ENCODE data around the gene RIPOR3. TPM values are rescaled to one million over a fixed set of nuclear protein-coding genes. Genes with fewer than 3 reads are reported as not detected.

The RIPOR3 gene
- total and polyA plus RNA-seq, 9 of the 15 experiments (the other 6 are each of a cell fraction or from before 2014, with no cell fraction given): 3.3 to 62.7 (median 21.4) TPM

DNA sequence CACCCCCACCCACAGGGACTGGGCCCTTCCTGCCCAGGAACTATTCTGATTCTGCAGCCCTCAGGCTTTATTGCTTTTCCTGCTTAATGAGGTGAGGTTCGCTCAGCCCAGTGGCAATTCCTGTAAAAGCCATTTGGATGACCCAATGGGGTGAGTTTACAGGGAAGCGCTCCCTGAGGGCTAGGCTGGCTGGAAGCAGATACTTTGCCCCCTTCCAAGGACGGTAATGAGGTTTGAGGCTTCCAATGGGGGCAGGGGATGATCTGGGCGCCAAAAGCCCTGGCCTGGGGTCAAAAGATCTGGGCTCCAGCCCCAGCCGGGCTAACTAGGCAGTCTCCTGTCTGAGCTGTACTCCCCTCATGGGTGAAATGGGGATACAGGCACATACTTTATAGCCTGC lies 41.8 kb downstream of the RIPOR3 start (continued):
- no peak for TF ChIP-seq ZNF76 (CRISPR knock-in tag; IDR thresholded peaks at IDR 0.05; ENCODE audit: borderline replicate concordance)
- no peak for TF ChIP-seq JUNB (CRISPR knock-in tag; conservative IDR thresholded peaks at IDR 0.05)
- TF ChIP-seq EP400 (IDR thresholded peaks at IDR 0.05): no peak
- no peak for TF ChIP-seq KLF1 (tag; IDR thresholded peaks at IDR 0.05)
- TF ChIP-seq THRAP3 (IDR thresholded peaks at IDR 0.05; ENCODE audit: borderline replicate concordance): no peak
- TF ChIP-seq, protein P1, sequence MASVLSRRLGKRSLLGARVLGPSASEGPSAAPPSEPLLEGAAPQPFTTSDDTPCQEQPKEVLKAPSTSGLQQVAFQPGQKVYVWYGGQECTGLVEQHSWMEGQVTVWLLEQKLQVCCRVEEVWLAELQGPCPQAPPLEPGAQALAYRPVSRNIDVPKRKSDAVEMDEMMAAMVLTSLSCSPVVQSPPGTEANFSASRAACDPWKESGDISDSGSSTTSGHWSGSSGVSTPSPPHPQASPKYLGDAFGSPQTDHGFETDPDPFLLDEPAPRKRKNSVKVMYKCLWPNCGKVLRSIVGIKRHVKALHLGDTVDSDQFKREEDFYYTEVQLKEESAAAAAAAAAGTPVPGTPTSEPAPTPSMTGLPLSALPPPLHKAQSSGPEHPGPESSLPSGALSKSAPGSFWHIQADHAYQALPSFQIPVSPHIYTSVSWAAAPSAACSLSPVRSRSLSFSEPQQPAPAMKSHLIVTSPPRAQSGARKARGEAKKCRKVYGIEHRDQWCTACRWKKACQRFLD (CRISPR knock-in tag; IDR thresholded peaks at IDR 0.05): no peak
- no peak for TF ChIP-seq CBX3 (IDR thresholded peaks at IDR 0.05; ENCODE audit: borderline replicate concordance in 1 of 2, low read length in 2 of 2)
- TF ChIP-seq SMARCA4 (IDR thresholded peaks at IDR 0.05): no peak
- TF ChIP-seq ZNF780A (CRISPR knock-in tag; IDR thresholded peaks at IDR 0.05): no peak
- no peak for TF ChIP-seq SRSF9 (IDR thresholded peaks at IDR 0.05; ENCODE audit: borderline replicate concordance, low read depth, low read length)
- no peak for TF ChIP-seq WHSC1 (IDR thresholded peaks at IDR 0.05; ENCODE audit: low read length)
- TF ChIP-seq XRCC4 (IDR thresholded peaks at IDR 0.05; ENCODE audit: extremely low read depth, insufficient read depth, insufficient read length): no peak
- no peak for TF ChIP-seq ZC3H11A (IDR thresholded peaks at IDR 0.05; ENCODE audit: low read depth, low read length)

Measured in K562 (cell line).